Stimulated activated CD8-positive, alpha-beta memory T cell treated with anti-CD3 and anti-CD28 coated beads, Interleukin-7, amount 100 ng/mL, for 4 hours (primary cell): Measurements from ENCODE around the gene AREG.
"Not testable (repeated sequence)": the region's sequence is repeated elsewhere in the genome, so short reads cannot be mapped to it uniquely, and the experiment has no call there.

ENCODE experiments used
- DNase-seq, 2 donors: peaks; one replicate each; pipeline ENCODE4 v3.0.0-alpha.2; 2020; ENCODE audit warnings: low read depth in 2 of 2

AREG gene

DNA sequence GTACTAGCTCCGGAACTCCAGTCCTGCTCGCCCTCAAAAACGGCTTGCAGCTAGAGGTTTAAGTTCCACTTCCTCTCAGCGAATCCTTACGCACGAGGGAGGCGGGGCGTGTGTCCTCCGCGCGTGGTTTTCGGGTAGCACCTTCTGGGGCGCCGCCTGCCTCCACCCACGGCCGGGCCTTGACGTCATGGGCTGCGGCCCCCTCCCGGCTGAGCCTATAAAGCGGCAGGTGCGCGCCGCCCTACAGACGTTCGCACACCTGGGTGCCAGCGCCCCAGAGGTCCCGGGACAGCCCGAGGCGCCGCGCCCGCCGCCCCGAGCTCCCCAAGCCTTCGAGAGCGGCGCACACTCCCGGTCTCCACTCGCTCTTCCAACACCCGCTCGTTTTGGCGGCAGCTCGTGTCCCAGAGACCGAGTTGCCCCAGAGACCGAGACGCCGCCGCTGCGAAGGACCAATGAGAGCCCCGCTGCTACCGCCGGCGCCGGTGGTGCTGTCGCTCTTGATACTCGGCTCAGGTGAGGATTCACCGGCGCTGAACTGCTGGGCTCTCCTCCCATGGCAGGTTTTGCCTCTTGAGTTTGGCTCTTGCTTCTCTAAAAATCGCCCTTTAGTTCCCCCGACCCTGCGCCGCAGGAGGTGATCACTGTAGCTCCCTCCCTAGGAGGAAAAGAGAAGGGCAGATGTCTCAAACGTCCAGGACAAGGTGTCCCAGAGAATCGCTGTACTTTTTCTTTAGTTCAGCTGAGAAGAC is at the start of gene AREG:
TSS of gene AREG (plus strand) at position 246 of the 752 bp plus-strand sequence. CDS start at position 456, 210 bp downstream.
- DNase-seq, result peak; percentile 92 to 93

- no peak for DNase-seq
These were observed 49.3 kb upstream of the AREG start for GRCh38 chr4:74395633-74396032.

DNA sequence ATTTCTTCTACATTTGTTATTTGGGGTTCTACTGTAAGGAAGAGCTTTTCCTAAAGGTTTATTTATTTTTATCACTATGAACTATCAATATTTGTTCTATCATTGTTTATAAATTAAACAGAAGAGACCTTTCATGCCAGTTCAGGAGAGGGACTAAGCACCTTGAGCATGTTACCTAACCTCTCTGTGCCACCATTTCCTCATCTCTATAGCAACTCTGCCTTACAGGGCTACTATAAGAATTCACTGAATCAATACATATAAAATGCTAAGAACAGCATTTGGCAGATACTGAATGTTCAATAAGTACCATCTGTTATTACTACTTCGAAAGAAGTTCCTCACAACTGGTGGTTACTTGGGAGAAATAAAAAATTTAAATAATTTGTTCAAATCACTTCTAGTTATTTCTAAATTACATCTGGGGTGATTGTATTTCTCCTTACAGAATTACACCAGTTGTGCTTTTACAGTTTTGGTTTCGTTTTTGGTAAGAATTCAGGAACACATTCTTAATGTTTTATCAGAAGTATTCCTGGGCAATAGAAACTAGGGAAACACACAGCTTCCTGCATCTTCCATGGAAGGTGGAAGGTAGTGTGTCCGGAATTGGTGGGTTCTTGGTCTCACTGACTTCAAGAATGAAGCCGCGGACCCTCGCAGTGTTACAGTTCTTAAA is 47.0 kb upstream of the AREG start:
- no peak for DNase-seq

DNA sequence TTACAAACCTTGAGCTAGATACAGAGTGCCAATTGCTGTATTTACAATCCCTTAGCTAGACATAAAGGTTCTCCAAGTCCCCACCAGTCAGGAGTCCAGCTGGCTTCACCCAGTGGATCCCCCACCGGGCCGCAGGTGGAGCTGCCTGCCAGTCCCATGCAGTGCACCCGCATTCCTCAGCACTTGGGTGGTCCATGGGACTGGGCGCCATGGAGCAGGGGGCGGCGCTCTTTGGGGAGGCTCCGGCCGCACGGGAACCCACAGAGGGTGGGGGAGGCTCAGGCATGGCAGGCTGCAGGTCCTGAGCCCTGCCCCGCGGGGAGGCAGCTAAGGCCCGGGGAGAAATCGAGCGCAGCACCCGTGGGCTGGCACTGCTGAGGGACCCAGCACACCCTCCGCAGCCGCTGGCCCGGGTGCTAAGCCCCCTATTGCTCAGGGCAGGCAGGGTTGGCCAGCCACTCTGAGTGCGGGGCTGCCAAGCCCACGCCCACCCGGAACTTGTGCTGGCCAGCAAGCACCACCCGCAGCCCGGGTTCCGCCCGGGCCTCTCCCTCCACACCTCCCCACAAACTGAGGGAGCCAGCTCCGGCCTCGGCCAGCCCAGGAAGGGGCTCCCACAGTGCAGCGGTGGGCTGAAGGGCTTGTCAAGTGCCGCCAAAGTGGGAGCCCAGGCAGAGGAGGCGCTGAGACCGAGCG is 45.9 kb upstream of the AREG start:
- not testable (repeated sequence) for DNase-seq

DNA sequence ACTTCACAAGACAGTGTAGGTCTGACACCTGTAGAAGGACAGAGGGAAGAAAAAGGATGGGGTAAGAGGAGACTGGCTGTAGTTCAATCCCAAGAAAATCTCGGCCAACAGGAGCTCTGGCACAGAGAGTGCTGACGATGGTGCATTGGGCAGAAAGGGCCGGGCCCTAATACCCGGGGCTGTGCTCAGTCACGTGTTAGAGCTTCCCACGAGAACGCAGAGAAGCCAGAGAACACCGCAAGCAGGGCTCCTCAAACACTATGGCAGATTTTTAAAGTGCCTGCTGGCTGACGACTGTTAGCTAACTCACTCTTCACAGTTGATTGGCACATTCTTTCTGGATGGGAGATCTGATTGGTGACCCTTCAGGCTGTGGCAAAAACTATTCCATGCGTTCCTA is 44.5 kb upstream of the AREG start:
- DNase-seq, result no peak

DNA sequence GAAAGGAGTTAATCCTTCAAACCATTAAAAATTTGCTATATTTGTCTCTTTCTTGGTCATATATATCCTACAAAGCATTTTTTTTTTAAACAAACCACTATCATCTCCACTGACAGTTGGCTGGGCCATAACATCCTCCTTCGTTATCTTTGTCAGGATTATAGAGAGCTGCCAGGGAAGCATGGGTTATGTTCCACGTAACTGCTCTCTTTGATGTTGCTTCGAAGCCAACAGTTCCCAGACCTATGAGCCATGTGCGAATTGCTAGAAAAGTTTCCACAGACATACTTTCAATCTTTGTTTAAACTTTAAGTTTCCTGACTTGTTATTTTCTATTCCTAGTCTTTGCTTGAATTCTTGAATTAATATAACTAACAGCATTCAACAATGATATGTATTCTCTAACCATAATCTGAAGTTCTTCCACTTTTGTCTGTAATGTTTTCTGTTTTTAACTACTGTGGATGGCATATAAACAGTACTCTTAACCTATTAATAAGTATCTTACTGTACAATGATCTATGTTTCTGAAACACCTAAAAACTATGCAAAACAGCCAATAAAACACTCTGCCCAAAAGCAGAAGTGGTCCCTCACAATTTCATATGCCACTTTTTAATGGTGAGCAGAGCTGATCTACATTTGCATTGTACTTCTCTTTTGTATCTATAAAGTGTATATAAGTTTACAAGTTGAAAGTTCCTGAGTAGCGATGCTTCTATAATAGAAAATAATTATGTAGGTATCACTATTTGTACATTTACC is 42.1 kb upstream of the AREG start:
- no peak for DNase-seq

DNA sequence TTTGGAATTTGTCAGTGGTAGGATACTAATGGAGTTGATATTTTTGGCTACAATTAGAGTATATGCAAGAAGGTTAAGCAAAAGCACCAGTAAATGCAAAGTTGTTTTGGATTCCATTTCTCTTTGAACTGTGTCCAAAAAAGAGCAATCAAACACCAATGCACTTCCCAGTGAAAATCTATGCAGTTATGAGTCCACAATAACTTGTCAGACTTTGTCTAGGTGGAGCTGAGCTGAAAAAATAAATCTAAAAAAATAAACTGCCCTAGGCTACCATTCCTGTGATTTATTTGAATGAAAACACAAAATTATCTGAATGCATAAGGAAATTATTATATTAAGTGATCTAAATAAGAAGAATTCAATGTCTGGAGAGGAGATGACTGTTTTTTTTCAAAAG is 37.0 kb upstream of the AREG start:
- no peak for DNase-seq

DNA sequence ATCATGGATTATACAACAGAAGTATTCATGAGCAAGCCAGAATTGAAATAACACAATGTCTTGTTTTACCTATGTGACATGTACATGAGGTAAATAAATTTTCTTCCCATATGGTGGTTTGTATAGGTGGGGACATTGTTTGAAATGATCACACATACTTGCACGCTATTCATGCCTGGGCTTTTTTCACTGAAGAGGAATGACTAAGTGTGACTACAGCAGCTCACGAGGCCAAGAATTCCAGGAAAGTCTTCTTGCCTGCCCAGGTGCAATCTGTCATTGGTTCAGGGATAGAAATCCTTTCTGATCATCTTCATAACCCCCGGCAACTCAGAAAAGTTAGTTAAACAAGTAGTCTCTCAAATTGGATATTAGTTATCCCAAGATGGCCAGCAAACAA is 36.3 kb upstream of the AREG start:
- DNase-seq, result no peak

- no peak for DNase-seq
These were observed 34.7 kb upstream of the AREG start for GRCh38 chr4:74410272-74410671.

DNA sequence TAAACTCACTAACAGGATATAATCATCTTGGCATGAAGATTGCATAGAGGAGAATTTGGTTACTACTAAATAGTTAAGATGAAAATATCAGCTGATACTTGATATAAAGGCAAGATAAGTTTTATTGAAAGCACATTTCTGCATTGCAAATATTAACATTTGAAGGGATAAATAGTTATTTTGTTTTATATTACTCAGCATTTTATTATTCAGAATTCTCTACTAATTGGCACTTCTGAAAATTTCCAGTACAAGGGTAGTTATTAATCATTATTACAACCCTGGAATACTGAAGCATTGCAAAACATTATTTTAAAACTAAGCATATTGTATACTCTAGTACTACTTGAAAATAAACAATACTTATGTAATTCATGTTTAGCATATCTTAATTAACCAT is 32.7 kb upstream of the AREG start:
- no peak for DNase-seq

- DNase-seq, result no peak
These were observed 31.7 kb upstream of the AREG start for GRCh38 chr4:74413265-74413664.

DNA sequence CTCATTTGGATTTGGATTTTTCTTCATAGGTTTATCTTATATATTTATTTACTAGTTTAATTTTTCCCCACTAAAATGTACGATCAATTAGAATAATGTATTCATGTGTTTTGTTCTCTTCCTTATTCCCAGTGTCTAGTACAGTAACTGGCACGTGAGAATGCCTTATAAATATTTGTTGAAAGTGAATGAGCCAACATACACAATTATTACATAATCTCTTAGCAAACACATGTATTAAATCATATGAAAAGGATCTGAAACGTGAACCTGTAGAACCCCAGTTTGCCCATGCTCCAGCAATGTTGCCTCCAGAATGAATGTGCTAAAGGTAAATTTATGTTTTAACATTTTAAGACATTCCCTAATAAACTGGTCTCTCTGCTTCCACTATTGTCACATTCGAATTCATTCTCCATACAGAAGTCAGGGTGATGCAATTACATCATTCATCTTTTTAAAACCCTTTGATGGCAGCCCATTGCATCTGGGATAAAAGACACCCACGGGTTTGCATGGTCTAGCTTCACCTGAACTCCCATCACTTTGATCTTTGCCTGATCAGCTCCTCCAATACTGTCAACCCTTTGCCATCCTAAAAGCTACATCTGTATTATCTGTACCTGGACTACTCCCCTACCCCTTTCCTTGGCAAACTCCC is 30.7 kb upstream of the AREG start:
- no peak for DNase-seq

DNA sequence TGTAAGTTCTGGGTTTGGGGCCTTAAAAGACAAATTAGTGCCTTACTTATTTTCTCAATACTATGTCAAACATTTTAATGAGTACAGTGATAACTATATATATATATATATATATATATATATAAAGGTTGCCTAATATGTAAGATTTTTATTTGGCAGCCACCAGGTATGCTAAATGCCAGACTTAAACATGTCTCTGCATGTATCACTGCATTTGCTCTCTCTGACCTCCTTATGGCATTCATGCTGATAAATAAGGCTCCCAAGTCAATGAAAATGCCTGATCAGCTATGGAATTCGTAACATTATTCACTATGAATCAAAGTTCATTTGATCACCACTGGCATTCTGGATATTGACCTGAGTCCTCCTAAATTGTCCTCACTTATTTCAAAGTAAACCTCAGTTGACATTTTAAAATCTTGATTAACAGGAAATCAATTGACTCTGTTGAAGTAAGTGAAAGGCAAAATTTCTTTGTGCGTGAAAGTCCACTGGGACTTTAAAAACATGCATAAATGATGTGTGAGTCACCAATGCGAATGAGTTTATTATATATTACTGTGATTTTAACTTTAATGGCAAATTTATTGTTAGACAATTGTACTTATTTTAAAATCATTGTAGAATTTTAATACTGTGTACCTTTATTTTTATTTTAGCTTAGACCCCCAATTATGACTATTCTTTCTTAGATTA is 29.2 kb upstream of the AREG start:
- DNase-seq, result no peak

DNA sequence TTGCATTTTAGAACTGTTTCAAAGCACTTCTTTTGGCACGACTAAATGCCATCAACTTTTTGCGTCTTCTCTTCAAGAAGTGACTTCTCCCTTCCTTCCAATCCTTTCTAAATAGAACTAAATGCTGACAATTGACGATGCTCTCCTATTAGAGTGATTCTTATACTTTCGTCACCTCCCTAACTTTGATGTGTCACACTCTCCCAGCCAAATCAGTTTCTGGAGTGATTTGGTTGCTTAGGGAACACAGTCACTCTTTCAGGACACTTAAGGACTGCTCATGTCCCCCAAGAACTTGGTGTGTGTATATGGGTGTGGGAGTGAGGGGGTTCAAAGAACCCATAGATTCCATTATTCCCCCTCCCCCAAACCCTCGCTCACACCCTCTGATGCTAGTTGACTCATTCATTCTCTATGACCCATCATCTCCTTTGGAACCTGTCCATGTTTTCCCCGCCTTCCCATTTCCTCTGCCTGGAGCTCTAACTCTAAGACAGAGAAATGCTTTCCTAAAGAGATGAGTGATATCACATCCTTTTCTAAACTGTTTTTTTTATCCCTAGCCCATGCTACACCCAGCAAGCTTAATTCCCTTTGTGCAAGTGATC is 26.8 kb upstream of the AREG start:
- no peak for DNase-seq

- no peak for DNase-seq
These were observed 24.1 kb upstream of the AREG start for GRCh38 chr4:74420863-74421262.

DNA sequence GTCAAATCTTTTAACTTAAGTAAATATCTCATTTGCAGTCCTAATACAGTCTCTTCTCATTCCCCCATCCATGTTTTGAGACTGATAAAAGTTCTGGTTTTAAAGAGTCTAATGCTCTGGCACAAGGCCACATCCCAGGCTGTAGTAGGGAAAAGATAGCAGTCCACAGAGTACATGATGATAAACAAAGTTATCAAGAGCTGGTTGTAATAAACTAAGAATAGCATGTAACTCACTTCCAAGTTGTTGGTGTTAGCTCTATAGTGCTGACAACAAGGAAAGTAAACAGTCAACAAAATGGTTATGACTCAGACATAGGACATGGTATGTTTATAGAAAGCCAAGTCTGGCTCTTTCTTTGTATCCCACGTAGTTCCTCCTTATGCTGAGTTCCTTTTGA is 21.8 kb upstream of the AREG start:
- DNase-seq, result no peak

- DNase-seq, result no peak
These were observed 20.8 kb upstream of the AREG start for GRCh38 chr4:74424111-74424510.

GRCh38 chr4:74426101-74426500 is 18.8 kb upstream of the AREG start:
- no peak for DNase-seq

DNA sequence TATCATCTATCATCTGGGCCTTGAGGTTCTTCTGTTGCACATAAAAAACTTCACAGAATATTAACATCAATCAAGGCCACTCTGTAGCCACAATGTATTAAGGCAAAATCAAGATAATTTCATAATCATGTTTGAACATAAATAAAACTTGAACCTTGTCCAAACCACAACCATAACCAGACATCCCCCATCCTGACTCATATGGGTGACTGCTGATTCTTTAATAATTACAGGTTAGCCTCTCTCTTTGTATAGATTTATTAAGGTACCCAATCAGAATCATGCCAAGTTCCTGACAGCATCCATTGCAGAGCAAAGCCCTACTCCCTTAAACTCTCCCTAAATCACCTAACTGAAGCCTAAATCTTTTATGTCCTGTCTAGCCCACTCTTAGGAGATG is 16.7 kb upstream of the AREG start:
- DNase-seq, result no peak

DNA sequence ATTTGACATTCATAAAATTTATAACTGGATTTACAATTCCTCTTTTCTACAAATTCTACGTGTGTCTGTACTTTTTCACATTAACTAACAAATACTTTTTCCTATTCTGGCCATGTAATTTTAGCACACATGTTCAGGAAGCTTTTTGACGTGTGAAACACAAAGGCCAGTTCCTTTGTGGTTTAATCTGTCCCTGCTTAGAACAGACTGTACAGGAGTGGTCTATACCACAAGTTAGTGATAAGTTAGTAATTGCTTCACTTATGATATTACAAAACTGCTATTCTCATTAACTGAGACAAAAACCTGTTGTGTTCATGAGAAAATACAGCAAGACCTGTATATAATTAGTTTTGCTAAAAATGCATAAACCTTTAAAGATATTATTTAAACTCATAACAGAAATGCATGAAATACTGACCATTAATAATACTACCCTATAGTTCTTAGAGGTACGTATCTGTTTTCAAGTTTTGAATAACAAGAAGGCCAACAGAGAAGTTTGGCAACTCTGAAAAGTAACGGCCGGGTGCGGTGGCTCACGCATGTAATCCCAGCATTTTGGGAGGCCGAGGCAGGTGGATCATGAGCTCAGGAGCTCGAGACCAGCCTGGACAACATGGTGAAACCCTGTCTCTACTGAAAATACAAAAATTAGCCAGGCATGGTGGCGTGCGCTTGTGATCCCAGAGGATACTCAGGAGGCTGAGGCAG is 13.7 kb upstream of the AREG start:
- DNase-seq, result no peak
